Loucy (cell line): ENCODE data around the gene CACNA2D1.

Experiments used
- EZH2phosphoT487 ChIP-seq: fragments of 200-600 bp; IDR thresholded peaks from 2 replicates; pipeline ENCODE4 v1.6.1; 2018; ENCODE audit warnings: antibody characterized with exemption, mild to moderate bottlenecking, moderate library complexity, borderline replicate concordance
- TF ChIP-seq, protein P1 (sequence below): fragments of 200-600 bp; sonication (generic); conservative IDR thresholded peaks from 2 replicates; pipeline ENCODE4 v1.5.1; 2014; ENCODE audit warnings: mild to moderate bottlenecking, antibody characterized with exemption, low read length

- TF ChIP-seq, protein P1, sequence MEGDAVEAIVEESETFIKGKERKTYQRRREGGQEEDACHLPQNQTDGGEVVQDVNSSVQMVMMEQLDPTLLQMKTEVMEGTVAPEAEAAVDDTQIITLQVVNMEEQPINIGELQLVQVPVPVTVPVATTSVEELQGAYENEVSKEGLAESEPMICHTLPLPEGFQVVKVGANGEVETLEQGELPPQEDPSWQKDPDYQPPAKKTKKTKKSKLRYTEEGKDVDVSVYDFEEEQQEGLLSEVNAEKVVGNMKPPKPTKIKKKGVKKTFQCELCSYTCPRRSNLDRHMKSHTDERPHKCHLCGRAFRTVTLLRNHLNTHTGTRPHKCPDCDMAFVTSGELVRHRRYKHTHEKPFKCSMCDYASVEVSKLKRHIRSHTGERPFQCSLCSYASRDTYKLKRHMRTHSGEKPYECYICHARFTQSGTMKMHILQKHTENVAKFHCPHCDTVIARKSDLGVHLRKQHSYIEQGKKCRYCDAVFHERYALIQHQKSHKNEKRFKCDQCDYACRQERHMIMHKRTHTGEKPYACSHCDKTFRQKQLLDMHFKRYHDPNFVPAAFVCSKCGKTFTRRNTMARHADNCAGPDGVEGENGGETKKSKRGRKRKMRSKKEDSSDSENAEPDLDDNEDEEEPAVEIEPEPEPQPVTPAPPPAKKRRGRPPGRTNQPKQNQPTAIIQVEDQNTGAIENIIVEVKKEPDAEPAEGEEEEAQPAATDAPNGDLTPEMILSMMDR, result no peak
- no peak for TF ChIP-seq EZH2phosphoT487
These were observed 535.4 kb downstream of the CACNA2D1 start for GRCh38 chr7:81908220-81908619.
